GM18873 (cell line): ENCODE measurements around the gene INSM1.

Experiments
- ATAC-seq: cut with Tn5 transposase; IDR thresholded peaks from one replicate; pipeline ENCODE4 v1.9.1; 2021; ENCODE audit warnings: mild to moderate bottlenecking, moderate library complexity, moderate number of reproducible peaks; ENCODE audit not compliant: unreplicated experiment, low FRiP score

Gene INSM1

GRCh38 chr20:20415321-20415720 lies 47.4 kb downstream of the INSM1 start:
- ATAC-seq = no peak

- no peak for ATAC-seq
Observed at GRCh38 chr20:20417876-20418676, 50.2 kb downstream of the INSM1 start.
